Activated CD4-positive, alpha-beta T cell treated with anti-CD3 and anti-CD28 coated beads, Interleukin-2, amount 10 ng/mL, durations not matched to agents 24 days and 14 days (primary cell): ENCODE results near the gene ADGRL3. TPM values are rescaled to one million over a fixed set of nuclear protein-coding genes. Genes with fewer than 3 reads are reported as not detected.

ENCODE experiments used
- DNase-seq: peaks from one replicate; pipeline ENCODE4 v3.0.0; 2022
- H3K27ac Mint-ChIP-seq: one replicate; pipeline ENCODE4 v1.8.0; 2022; ENCODE audit warnings: mild to moderate bottlenecking, mixed read lengths
- H3K27me3 Mint-ChIP-seq: one replicate; pipeline ENCODE4 v1.8.0; 2022; ENCODE audit warnings: mixed read lengths
- H3K36me3 Mint-ChIP-seq: one replicate; pipeline ENCODE4 v1.8.0; 2022; ENCODE audit warnings: low read depth, mild to moderate bottlenecking, mixed read lengths
- H3K4me1 Mint-ChIP-seq: one replicate; pipeline ENCODE4 v1.8.0; 2021; ENCODE audit warnings: mixed read lengths
- H3K4me3 Mint-ChIP-seq: one replicate; pipeline ENCODE4 v1.8.0; 2022; ENCODE audit warnings: mild to moderate bottlenecking, moderate library complexity, mixed read lengths
- H3K9me3 Mint-ChIP-seq: one replicate; pipeline ENCODE4 v1.8.0; 2021; ENCODE audit warnings: mixed read lengths
- intact Hi-C: fragments of 100-400 bp; cut with micrococcal nuclease; formaldehyde crosslinking; loops from one replicate; pipeline ENCODE4 v1.15.1; 2023
- total RNA-seq: library from RNA; stranded (reverse); gene quantifications from 2 replicates; pipeline ENCODE4 v1.2.3, GENCODE V29; 2022

Gene ADGRL3
- total RNA-seq = not detected in 2 replicates

GRCh38 chr4:61200187-61200915 is at the start of gene ADGRL3:
Gene ADGRL3, plus strand, starts transcription at chr4:61200326.
- intact Hi-C loops = no loop called here
- H3K27ac Mint-ChIP-seq = peak within 1 kb of the TSS; percentile 51
- H3K4me3 Mint-ChIP-seq = peak within 1 kb of the TSS; percentile 58
- H3K9me3 Mint-ChIP-seq = no peaks in the 10 kb centered on the region
- no peak for DNase-seq
- H3K27me3 Mint-ChIP-seq = peaks cover 48% of the 10 kb centered on the region
- peaks cover 2% of the 10 kb centered on the region for H3K4me1 Mint-ChIP-seq
- H3K36me3 Mint-ChIP-seq = peaks cover 2% of the 10 kb centered on the region

- no peaks in the 10 kb centered on the region for H3K9me3 Mint-ChIP-seq
- intact Hi-C loops = no loop called here
Observed at GRCh38 chr4:61152433-61152832, 47.7 kb upstream of the ADGRL3 start.

GRCh38 chr4:61160478-61160877 is 39.6 kb upstream of the ADGRL3 start:
- intact Hi-C loops = no loop called here
- Mint-ChIP-seq H3K36me3 (no peaks in the 10 kb centered on the region), H3K4me1 (no peaks in the 10 kb centered on the region), H3K9me3 (no peaks in the 10 kb centered on the region), H3K4me3 (no peak overlapping the region), H3K27me3 (no peaks in the 10 kb centered on the region), H3K27ac (no peak overlapping the region)
- DNase-seq = no peak

More at GRCh38 chr4:61152433-61152832, 47.7 kb upstream of the ADGRL3 start:
- no peaks in the 10 kb centered on the region for H3K4me1 Mint-ChIP-seq
- H3K36me3 Mint-ChIP-seq = no peaks in the 10 kb centered on the region
- no peak overlapping the region for H3K27ac Mint-ChIP-seq
- no peak for DNase-seq
- no peak overlapping the region for H3K4me3 Mint-ChIP-seq
- no peaks in the 10 kb centered on the region for H3K27me3 Mint-ChIP-seq

- no peaks in the 10 kb centered on the region for H3K9me3 Mint-ChIP-seq
- H3K27me3 Mint-ChIP-seq = no peaks in the 10 kb centered on the region
- no peak for DNase-seq
- no peak overlapping the region for H3K27ac Mint-ChIP-seq
- no peak overlapping the region for H3K4me3 Mint-ChIP-seq
- no peaks in the 10 kb centered on the region for H3K36me3 Mint-ChIP-seq
- no peaks in the 10 kb centered on the region for H3K4me1 Mint-ChIP-seq
- intact Hi-C loops = no loop called here
Observed at GRCh38 chr4:61162116-61162515, 38.0 kb upstream of the ADGRL3 start.

DNA sequence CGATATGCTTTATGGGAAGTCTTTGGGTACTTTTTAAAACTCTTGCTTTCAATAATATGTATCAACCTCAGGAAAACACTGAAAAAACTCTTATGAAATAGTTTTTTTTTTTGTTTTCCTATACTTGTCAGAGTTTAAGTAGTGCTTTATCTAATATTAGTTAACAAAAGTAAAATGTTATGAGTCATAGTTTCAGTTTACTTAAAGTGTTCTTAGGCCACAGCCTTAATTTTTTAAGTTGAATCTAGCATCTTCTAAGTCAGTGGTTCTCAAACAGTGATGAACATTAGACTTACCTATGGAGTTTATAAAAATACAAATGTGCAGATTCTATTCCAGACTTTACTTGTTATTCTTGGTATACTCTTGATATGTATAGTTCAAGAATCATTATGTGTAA is 26.3 kb upstream of the ADGRL3 start:
- DNase-seq = no peak
- Mint-ChIP-seq H3K9me3 (no peaks in the 10 kb centered on the region), H3K4me1 (no peaks in the 10 kb centered on the region), H3K4me3 (no peak overlapping the region), H3K36me3 (no peaks in the 10 kb centered on the region), H3K27ac (no peak overlapping the region), H3K27me3 (no peaks in the 10 kb centered on the region)
- intact Hi-C loops = no loop called here

DNA sequence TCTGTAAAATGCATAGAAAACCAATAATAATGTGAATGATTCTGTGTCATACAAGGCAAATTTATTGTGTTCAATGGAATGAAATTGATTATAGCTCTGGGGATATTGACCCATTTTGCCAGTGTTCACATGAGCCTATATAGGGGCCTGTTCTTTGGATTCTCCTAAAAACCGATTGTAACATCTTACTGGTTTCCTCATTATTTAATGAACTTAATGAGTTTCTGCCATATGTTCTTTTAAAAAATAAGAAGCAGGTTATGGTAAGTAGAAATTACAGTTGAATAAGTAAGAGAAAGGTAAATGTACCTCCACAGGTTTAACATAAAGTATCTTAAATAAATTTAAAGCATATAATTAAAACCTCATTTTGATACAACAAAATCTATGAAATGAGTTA is 24.6 kb upstream of the ADGRL3 start:
- Mint-ChIP-seq H3K9me3 (no peaks in the 10 kb centered on the region), H3K27ac (no peak overlapping the region), H3K4me3 (no peak overlapping the region), H3K36me3 (no peaks in the 10 kb centered on the region), H3K4me1 (no peaks in the 10 kb centered on the region), H3K27me3 (no peaks in the 10 kb centered on the region)
- no peak for DNase-seq
- intact Hi-C loops = no loop called here

- Mint-ChIP-seq H3K9me3 (no peaks in the 10 kb centered on the region), H3K4me3 (no peak overlapping the region), H3K4me1 (no peaks in the 10 kb centered on the region), H3K27me3 (no peaks in the 10 kb centered on the region), H3K27ac (no peak overlapping the region), H3K36me3 (no peaks in the 10 kb centered on the region)
- DNase-seq = no peak
- intact Hi-C loops = no loop called here
Observed at GRCh38 chr4:61177367-61177766, 22.8 kb upstream of the ADGRL3 start.

GRCh38 chr4:61180405-61180804 is 19.7 kb upstream of the ADGRL3 start:
- no peak overlapping the region for H3K27ac Mint-ChIP-seq
- H3K27me3 Mint-ChIP-seq = no peaks in the 10 kb centered on the region
- no peaks in the 10 kb centered on the region for H3K36me3 Mint-ChIP-seq
- no peaks in the 10 kb centered on the region for H3K9me3 Mint-ChIP-seq
- DNase-seq = no peak
- H3K4me3 Mint-ChIP-seq = no peak overlapping the region
- intact Hi-C loops = no loop called here
- no peaks in the 10 kb centered on the region for H3K4me1 Mint-ChIP-seq

DNA sequence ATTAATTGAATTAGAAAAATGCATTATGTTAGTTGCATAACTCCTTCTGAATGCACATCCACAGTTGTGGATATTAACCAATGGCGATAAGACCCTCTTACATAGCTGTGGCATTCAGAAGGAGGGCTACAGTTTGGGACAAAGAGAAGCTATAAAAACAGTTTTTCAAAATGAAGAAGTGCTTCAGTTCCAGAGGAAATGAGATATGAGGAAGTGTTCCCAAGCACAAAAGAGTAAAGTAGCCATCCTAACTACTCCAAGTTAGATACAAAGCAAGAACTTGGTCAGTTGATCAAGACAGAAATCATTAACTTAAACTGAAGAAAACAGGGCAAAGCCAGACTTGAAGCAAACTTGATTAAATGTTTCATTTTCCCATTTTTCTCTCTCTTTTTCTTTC is 17.2 kb upstream of the ADGRL3 start:
- H3K4me1 Mint-ChIP-seq = no peaks in the 10 kb centered on the region
- H3K36me3 Mint-ChIP-seq = no peaks in the 10 kb centered on the region
- DNase-seq = no peak
- H3K27me3 Mint-ChIP-seq = no peaks in the 10 kb centered on the region
- intact Hi-C loops = no loop called here
- no peak overlapping the region for H3K27ac Mint-ChIP-seq
- no peaks in the 10 kb centered on the region for H3K9me3 Mint-ChIP-seq
- no peak overlapping the region for H3K4me3 Mint-ChIP-seq

GRCh38 chr4:61185288-61185687 is 14.8 kb upstream of the ADGRL3 start:
- H3K4me3 Mint-ChIP-seq = no peak overlapping the region
- no peak overlapping the region for H3K27ac Mint-ChIP-seq
- no peaks in the 10 kb centered on the region for H3K36me3 Mint-ChIP-seq
- no peaks in the 10 kb centered on the region for H3K27me3 Mint-ChIP-seq
- no peak for DNase-seq
- H3K4me1 Mint-ChIP-seq = no peaks in the 10 kb centered on the region
- no peaks in the 10 kb centered on the region for H3K9me3 Mint-ChIP-seq
- intact Hi-C loops = no loop called here

GRCh38 chr4:61192392-61192791 is 7.7 kb upstream of the ADGRL3 start:
- no peaks in the 10 kb centered on the region for H3K9me3 Mint-ChIP-seq
- H3K4me3 Mint-ChIP-seq = no peak overlapping the region
- no peaks in the 10 kb centered on the region for H3K27me3 Mint-ChIP-seq
- intact Hi-C loops = no loop called here
- no peaks in the 10 kb centered on the region for H3K4me1 Mint-ChIP-seq
- DNase-seq = no peak
- no peaks in the 10 kb centered on the region for H3K36me3 Mint-ChIP-seq
- H3K27ac Mint-ChIP-seq = no peak overlapping the region

GRCh38 chr4:61193863-61194262 is 6.3 kb upstream of the ADGRL3 start:
- Mint-ChIP-seq H3K4me3 (no peak overlapping the region), H3K9me3 (no peaks in the 10 kb centered on the region), H3K27ac (no peak overlapping the region), H3K27me3 (peaks cover 3% of the 10 kb centered on the region), H3K36me3 (no peaks in the 10 kb centered on the region), H3K4me1 (no peaks in the 10 kb centered on the region)
- intact Hi-C loops = no loop called here
- no peak for DNase-seq

DNA sequence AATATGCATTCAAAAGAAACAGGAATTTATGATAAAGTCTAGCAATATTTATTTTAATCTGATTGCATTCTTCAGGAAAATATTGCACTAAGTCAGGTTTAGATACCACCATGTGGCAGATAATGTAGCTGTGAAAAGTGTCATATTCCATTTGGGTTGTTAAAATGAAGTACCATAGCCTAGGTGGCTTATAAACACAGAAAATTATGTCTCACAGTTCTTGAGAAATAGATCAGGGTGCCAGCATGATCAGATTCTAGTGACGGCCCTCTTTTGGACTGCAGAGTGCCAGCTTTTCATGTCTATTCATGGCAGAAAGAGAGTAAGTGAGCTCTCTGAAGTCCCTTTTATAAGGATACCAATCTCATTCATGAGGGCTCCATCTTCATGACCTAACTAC is 5.6 kb upstream of the ADGRL3 start:
- Mint-ChIP-seq H3K36me3 (peaks cover under 1% of the 10 kb centered on the region), H3K4me3 (no peak overlapping the region), H3K27me3 (peaks cover 10% of the 10 kb centered on the region), H3K27ac (no peak overlapping the region), H3K4me1 (no peaks in the 10 kb centered on the region), H3K9me3 (no peaks in the 10 kb centered on the region)
- DNase-seq = no peak
- intact Hi-C loops = no loop called here

GRCh38 chr4:61195101-61195500 is 5.0 kb upstream of the ADGRL3 start:
- intact Hi-C loops = no loop called here
- H3K4me3 Mint-ChIP-seq = no peak overlapping the region
- H3K36me3 Mint-ChIP-seq = peaks cover 2% of the 10 kb centered on the region
- peaks cover 14% of the 10 kb centered on the region for H3K27me3 Mint-ChIP-seq
- no peaks in the 10 kb centered on the region for H3K4me1 Mint-ChIP-seq
- no peaks in the 10 kb centered on the region for H3K9me3 Mint-ChIP-seq
- no peak overlapping the region for H3K27ac Mint-ChIP-seq
- DNase-seq = no peak

GRCh38 chr4:61198686-61199085 is 1.4 kb upstream of the ADGRL3 start:
- peaks cover 2% of the 10 kb centered on the region for H3K36me3 Mint-ChIP-seq
- peaks cover 2% of the 10 kb centered on the region for H3K4me1 Mint-ChIP-seq
- no peak overlapping the region for H3K4me3 Mint-ChIP-seq
- H3K9me3 Mint-ChIP-seq = no peaks in the 10 kb centered on the region
- DNase-seq = no peak
- peaks cover 45% of the 10 kb centered on the region for H3K27me3 Mint-ChIP-seq
- intact Hi-C loops = no loop called here
- no peak overlapping the region for H3K27ac Mint-ChIP-seq
